Measurements from ENCODE around the gene OR4D1. TPM values are rescaled to one million over a fixed set of nuclear protein-coding genes. Genes with fewer than 3 reads are reported as not detected.

Gene OR4D1
- total RNA-seq, 2 experiments from 2014 or later, result 0.12 to 0.29 TPM

Other genes starting within 250 kb of the OR4D1 start
- gene CUEDC1, start 193.0 kb upstream of the OR4D1 start, total RNA-seq, result not detected
- 10 to 100 TPM; 33.2 to 37.6 TPM for gene VEZF1, start 160.1 kb upstream of the OR4D1 start, total RNA-seq
- gene SRSF1, start 141.1 kb upstream of the OR4D1 start, total RNA-seq, result 100 to 1,000 TPM; 365 to 418 TPM
- gene DYNLL2, start 65.0 kb upstream of the OR4D1 start, total RNA-seq, result 10 to 100 TPM; 23.7 to 31.0 TPM
- gene OR4D2, start 18.6 kb downstream of the OR4D1 start, total RNA-seq, result not detected
- gene EPX, start 44.3 kb downstream of the OR4D1 start, total RNA-seq, result not detected
- gene MKS1, start 70.9 kb downstream of the OR4D1 start, total RNA-seq, result 10 to 100 TPM; 17.8 to 18.2 TPM
- not detected for gene LPO, start 90.2 kb downstream of the OR4D1 start, total RNA-seq
- under 1 TPM in 1 of 2 experiments, not detected in 1; 0.09 TPM for gene MPO, start 132.6 kb downstream of the OR4D1 start, total RNA-seq
- 10 to 100 TPM; 25.6 to 66.3 TPM for gene TSPOAP1, start 180.4 kb downstream of the OR4D1 start, total RNA-seq
- 100 to 1,000 TPM in 1 of 2 experiments, 10 to 100 TPM in 1; 63.3 to 127 TPM for gene SUPT4H1, start 203.8 kb downstream of the OR4D1 start, total RNA-seq

Data from activated CD8-positive, alpha-beta memory T cell treated with anti-CD3 and anti-CD28 coated beads, Interleukin-2, amount 10 ng/mL, durations not matched to agents 7 days and 5 days (primary cell).